A549 (cell line): ENCODE measurements around the gene C3orf22. TPM values are rescaled to one million over a fixed set of nuclear protein-coding genes. Genes with fewer than 3 reads are reported as not detected.

Experiments used
- ATAC-seq, 2 experiments: fragments of 200-7000 bp in 1 of 2; fragments of >200 bp in 1 of 2; cut with Nextera tagmentation in 1 of 2; cut with Tn5 transposase in 1 of 2; 3 replicates each; pipeline versions ENCODE4 v1.8.0 to v1.9.1; 2018 to 2020; ENCODE audit warnings: mild to moderate bottlenecking in 1 of 2, moderate library complexity in 1 of 2
- CTCF ChIA-PET: fragments of 300-600 bp; sonication (Branson Sonifier 250); formaldehyde crosslinking; extraction: SDS; loops from one replicate; lab custom pipeline; 2021; ENCODE audit warnings: antibody characterized with exemption, inconsistent platforms; lab: Yijun Ruan, JAX
- POLR2A ChIA-PET: fragments of 350-600 bp; formaldehyde crosslinking; extraction: SDS; loops from one replicate; lab custom pipeline; 2021; ENCODE audit warnings: antibody characterized with exemption, inconsistent platforms; lab: Yijun Ruan, JAX
- DNase-seq, 2 experiments: peaks; one replicate each; pipeline versions ENCODE4 v3.0.0 to v3.0.0-alpha.2; 2011 to 2016; ENCODE audit warnings: low read depth in 1 of 2, low spot score in 1 of 2
- FAIRE-seq: peaks from 2 replicates; lab custom pipeline; 2011; peaks lifted over from hg19 to GRCh38; lab: Jason Lieb, UNC
- H3K27ac ChIP-seq, 2 experiments: fragments of >200 bp; sonication (Bioruptor Twin); formaldehyde crosslinking; 3 replicates each; pipeline ENCODE4 v1.5.1; 2016 to 2017
- H3K4me1 ChIP-seq: fragments of >200 bp; sonication (Bioruptor Twin); formaldehyde crosslinking; 3 replicates; pipeline ENCODE4 v1.6.1; 2016
- H3K4me2 ChIP-seq: fragments of >200 bp; sonication (Bioruptor Twin); formaldehyde crosslinking; 3 replicates; pipeline ENCODE4 v1.6.1; 2016
- H3K4me3 ChIP-seq: fragments of >200 bp; sonication (Bioruptor Twin); formaldehyde crosslinking; 3 replicates; pipeline ENCODE4 v1.5.1; 2016
- H3K9me3 ChIP-seq: fragments of >200 bp; sonication (Bioruptor Twin); formaldehyde crosslinking; 3 replicates; pipeline ENCODE4 v1.6.1; 2016
- BCL3 ChIP-seq: fragments of >200 bp; sonication (Bioruptor Twin); formaldehyde crosslinking; IDR thresholded peaks from 3 replicates; pipeline ENCODE4 v1.6.1; 2016
- BHLHE40 ChIP-seq: IDR thresholded peaks from 2 replicates; pipeline ENCODE4 v1.6.1; 2012; ENCODE audit warnings: low read depth, low read length, inconsistent platforms
- CHD2 ChIP-seq: fragments of 150-350 bp; IDR thresholded peaks from 2 replicates; pipeline ENCODE4 v1.6.1; 2014; ENCODE audit warnings: low read length; ENCODE audit not compliant: partially characterized antibody
- E2F6 ChIP-seq: IDR thresholded peaks from 2 replicates; pipeline ENCODE4 v1.6.1; 2012; ENCODE audit warnings: low read depth, borderline replicate concordance
- EHF ChIP-seq: fragments of 250-450 bp; sonication (Bioruptor Pico); IDR thresholded peaks from 2 replicates; pipeline ENCODE4 v1.5.0; 2020; ENCODE audit warnings: mild to moderate bottlenecking
- EHMT2 ChIP-seq: fragments of 200-600 bp; sonication (generic); IDR thresholded peaks from 2 replicates; pipeline ENCODE4 v1.6.1; 2016; ENCODE audit warnings: antibody characterized with exemption, low read depth, mild to moderate bottlenecking, moderate library complexity
- ELK1 ChIP-seq: fragments of 150-350 bp; IDR thresholded peaks from 2 replicates; pipeline ENCODE4 v1.6.1; 2014; ENCODE audit warnings: low read depth, mild to moderate bottlenecking, low read length
- EP300 ChIP-seq, 2 experiments: fragments of >200 bp; sonication (Bioruptor Twin); formaldehyde crosslinking; IDR thresholded peaks; 2 replicates in 1 of 2; 3 replicates in 1 of 2; pipeline ENCODE4 v1.6.1; 2016 to 2017
- FOSB ChIP-seq: fragments of 250-450 bp; sonication (Bioruptor Pico); IDR thresholded peaks from 2 replicates; pipeline ENCODE4 v1.5.0; 2020; ENCODE audit warnings: mild to moderate bottlenecking, moderate library complexity
- GATA3 ChIP-seq: IDR thresholded peaks from 2 replicates; pipeline ENCODE4 v1.6.1; 2012; ENCODE audit warnings: borderline replicate concordance
- HES2 ChIP-seq: fragments of >200 bp; sonication (Bioruptor Twin); formaldehyde crosslinking; IDR thresholded peaks from 2 replicates; pipeline ENCODE4 v1.6.1; 2016
- HEYL ChIP-seq: fragments of 250-450 bp; sonication (Bioruptor Pico); IDR thresholded peaks from 2 replicates; pipeline ENCODE4 v1.8.0; 2021; ENCODE audit warnings: mild to moderate bottlenecking, moderate library complexity
- HMGXB4 ChIP-seq: fragments of 250-450 bp; sonication (Bioruptor Pico); IDR thresholded peaks from 2 replicates; pipeline ENCODE4 v1.5.0; 2021; ENCODE audit warnings: mild to moderate bottlenecking, moderate library complexity, borderline replicate concordance
- HOXB5 ChIP-seq: fragments of 250-450 bp; sonication (Bioruptor Pico); IDR thresholded peaks from 2 replicates; pipeline ENCODE4 v1.5.0; 2020; ENCODE audit warnings: mild to moderate bottlenecking, moderate library complexity
- JUNB ChIP-seq: fragments of >200 bp; sonication (Bioruptor Twin); formaldehyde crosslinking; IDR thresholded peaks from 2 replicates; pipeline ENCODE4 v1.6.1; 2016
- KDM1A ChIP-seq: fragments of 200-600 bp; sonication (generic); IDR thresholded peaks from 2 replicates; pipeline ENCODE4 v1.6.1; 2016; ENCODE audit warnings: low read depth, mild to moderate bottlenecking
- KDM5A ChIP-seq: fragments of 200-600 bp; sonication (generic); IDR thresholded peaks from 2 replicates; pipeline ENCODE4 v1.6.1; 2016; ENCODE audit warnings: antibody characterized with exemption, mild to moderate bottlenecking
- MAX ChIP-seq: IDR thresholded peaks from 2 replicates; pipeline ENCODE4 v1.6.1; 2012
- MAZ ChIP-seq: fragments of 150-350 bp; IDR thresholded peaks from 2 replicates; pipeline ENCODE4 v1.6.1; 2014; ENCODE audit warnings: antibody characterized with exemption, low read depth, low read length, borderline replicate concordance
- NFE2L2 ChIP-seq: fragments of 150-350 bp; conservative IDR thresholded peaks from 2 replicates; pipeline ENCODE4 v1.6.1; 2014; ENCODE audit warnings: low read length
- NR3C1 ChIP-seq: fragments of >200 bp; sonication (Bioruptor Twin); formaldehyde crosslinking; IDR thresholded peaks from 3 replicates; pipeline ENCODE4 v1.6.1; 2017
- PBX3 ChIP-seq: IDR thresholded peaks from 2 replicates; pipeline ENCODE4 v1.6.1; 2012
- PHF8 ChIP-seq: fragments of 200-600 bp; sonication (generic); IDR thresholded peaks from 2 replicates; pipeline ENCODE4 v1.6.1; 2016; ENCODE audit warnings: low read depth, mild to moderate bottlenecking, antibody characterized with exemption, moderate library complexity, borderline replicate concordance
- POLR2A ChIP-seq: IDR thresholded peaks from 2 replicates; pipeline ENCODE4 v1.6.1; 2012; ENCODE audit warnings: mild to moderate bottlenecking, low read length
- RFX5 ChIP-seq: fragments of 450-650 bp; IDR thresholded peaks from 2 replicates; pipeline ENCODE4 v1.7.1; 2014; ENCODE audit warnings: antibody characterized with exemption, mild to moderate bottlenecking, moderate library complexity
- RNF2 ChIP-seq: fragments of 200-600 bp; sonication (generic); IDR thresholded peaks from 2 replicates; pipeline ENCODE4 v1.6.1; 2016; ENCODE audit warnings: low read depth, mild to moderate bottlenecking, antibody characterized with exemption, moderate library complexity, borderline replicate concordance
- TFCP2L1 ChIP-seq: fragments of 250-450 bp; sonication (Bioruptor Pico); IDR thresholded peaks from 2 replicates; pipeline ENCODE4 v1.5.0; 2021; ENCODE audit warnings: mild to moderate bottlenecking
- ZFP36 ChIP-seq: fragments of 450-650 bp; IDR thresholded peaks from 2 replicates; pipeline ENCODE4 v1.6.1; 2014; ENCODE audit warnings: borderline replicate concordance; ENCODE audit not compliant: partially characterized antibody
- ZNF302 ChIP-seq: fragments of 250-450 bp; sonication (Bioruptor Pico); IDR thresholded peaks from 2 replicates; pipeline ENCODE4 v1.9.0; 2021; ENCODE audit warnings: inconsistent platforms, mild to moderate bottlenecking, moderate library complexity
- ZSCAN20 ChIP-seq: fragments of 250-450 bp; sonication (Bioruptor Pico); IDR thresholded peaks from 2 replicates; pipeline ENCODE4 v1.8.0; 2022; ENCODE audit warnings: mild to moderate bottlenecking, moderate library complexity
- WGBS: methylation state at CpG from one replicate; pipeline ENCODE4 v1.1.6; 2017; ENCODE audit errors: missing lambda C conversion rate; 5-methylcytosine and 5-hydroxymethylcytosine counted together
- polyA plus RNA-seq, 4 experiments: library from polyadenylated mRNA; depleted of rRNA in 3 of 4; stranded (reverse); fragments of >200 nt; fragmentation: RNase III in 1 of 4; extraction: RNeasy Plus Mini Kit Qiagen cat#74134 plus additional on column Dnase treatment in 1 of 4; gene quantifications; 2 replicates in 3 of 4; 3 replicates in 1 of 4; pipeline ENCODE4 v1.2.3, GENCODE V29; 2011 to 2017

The C3orf22 gene
- polyA plus RNA-seq, 2 of the 4 experiments (the other 2 are of a cell fraction): not detected

GRCh38 chr3:126543457-126544061 is 15.2 kb downstream of the C3orf22 start:
- ChIA-PET POLR2A (no interaction called here), CTCF (no interaction called here)
- Histone ChIP-seq H3K4me3 (no peak overlapping the region), H3K4me2 (no peak overlapping the region), H3K27ac (no peak overlapping the region), H3K9me3 (no peaks in the 10 kb centered on the region), H3K4me1 (peaks cover 10% of the 10 kb centered on the region; the same call in 1 of the 3 replicates)
- DNase-seq (no peak), FAIRE-seq (no peak), ATAC-seq (no peak)
- 81% methylated on average over 2 of the region's 2 CpGs for WGBS
- TF ChIP-seq ZSCAN20 (CRISPR knock-in tag) (no peak), MAX (no peak), BCL3 (no peak), RNF2 (no peak), KDM5A (no peak), BHLHE40 (no peak), E2F6 (no peak), FOSB (CRISPR knock-in tag) (no peak), POLR2A (no peak), HOXB5 (no peak), HEYL (CRISPR knock-in tag) (no peak), GATA3 (no peak), TFCP2L1 (no peak)

- H3K9me3 ChIP-seq: no peaks in the 10 kb centered on the region
- no peak overlapping the region for H3K4me3 ChIP-seq
- H3K4me1 ChIP-seq: peaks cover 10% of the 10 kb centered on the region; the same call in 1 of the 3 replicates
- TF ChIP-seq KDM1A (no peak), EP300 (IDR thresholded peaks at IDR 0.05) (no peak), ELK1 (no peak), KDM5A (no peak), HMGXB4 (CRISPR knock-in tag) (no peak), BCL3 (no peak), ZNF302 (CRISPR knock-in tag) (no peak), RFX5 (no peak), HES2 (no peak), JUNB (no peak), MAZ (no peak), RNF2 (no peak), CHD2 (no peak), PBX3 (no peak), EHMT2 (no peak), NR3C1 (no peak), PHF8 (no peak), NFE2L2 (no peak), ZFP36 (no peak), EHF (CRISPR knock-in tag) (no peak)
- TF ChIP-seq, all 56 proteins: peak for 0
- no peak overlapping the region for H3K4me2 ChIP-seq
- POLR2A ChIA-PET: no interaction called here
- CTCF ChIA-PET: no interaction called here
- DNase-seq (no peak), FAIRE-seq (no peak), ATAC-seq (no peak)
- 91% methylated on average over 44 of the region's 57 CpGs for WGBS
- H3K27ac ChIP-seq: no peak overlapping the region
These were observed 16.1 kb downstream of the C3orf22 start for GRCh38 chr3:126542340-126543241.
